PC-3 (cell line): ENCODE data around the gene VGLL3. TPM values are rescaled to one million over a fixed set of nuclear protein-coding genes. Genes with fewer than 3 reads are reported as not detected.

Experiments
- ATAC-seq: fragments of 200-7000 bp; cut with Tn5 transposase; 2 replicates; pipeline ENCODE4 v1.9.1; 2020; ENCODE audit warnings: mild to moderate bottlenecking, moderate library complexity
- BruUV-seq: library from RNA; stranded (reverse); fragments of 400-500 nt; replicated peaks from 2 replicates; lab custom pipeline; 2021; lab: Mats Ljungman, UMichigan
- CTCF ChIA-PET: fragments of 300-600 bp; sonication (Branson Sonifier 250); formaldehyde crosslinking; loops from one replicate; lab custom pipeline; 2022; ENCODE audit warnings: antibody characterized with exemption; lab: Charles Lee
- POLR2A ChIA-PET: fragments of 300-600 bp; sonication (Branson Sonifier 250); formaldehyde crosslinking; loops from one replicate; lab custom pipeline; 2022; ENCODE audit warnings: antibody characterized with exemption; ENCODE audit not compliant: unreplicated experiment; lab: Charles Lee
- DNase-seq: peaks from one replicate; pipeline ENCODE4 v3.0.0-alpha.2; 2015
- H2AFZ ChIP-seq: fragments of 300-600 bp; sonication (generic); 2 replicates; pipeline ENCODE4 v1.6.0; 2016; ENCODE audit warnings: antibody characterized with exemption, low read length
- H3F3A ChIP-seq: fragments of 300-600 bp; sonication (generic); one replicate; pipeline ENCODE4 v1.6.0; 2017; ENCODE audit warnings: antibody characterized with exemption, low read length, control low read depth, mild to moderate bottlenecking; ENCODE audit not compliant: unreplicated experiment
- H3K27ac ChIP-seq: fragments of 300-600 bp; sonication (generic); 2 replicates; pipeline ENCODE4 v1.5.1; 2016; ENCODE audit warnings: mild to moderate bottlenecking, low read length
- H3K27me3 ChIP-seq: fragments of 300-600 bp; sonication (generic); 2 replicates; pipeline ENCODE4 v1.6.1; 2016; ENCODE audit warnings: low read length, mixed read lengths
- H3K36me3 ChIP-seq: fragments of 300-600 bp; sonication (generic); 2 replicates; pipeline ENCODE4 v1.6.1; 2016; ENCODE audit warnings: low read depth, mixed run types, low read length, mixed read lengths
- H3K4me1 ChIP-seq: fragments of 300-600 bp; sonication (generic); 2 replicates; pipeline ENCODE4 v1.5.1; 2016; ENCODE audit warnings: low read length; ENCODE audit not compliant: insufficient read depth
- H3K4me2 ChIP-seq: fragments of 300-600 bp; sonication (generic); 2 replicates; pipeline ENCODE4 v1.6.0; 2016; ENCODE audit warnings: low read length
- H3K4me3 ChIP-seq: fragments of 300-600 bp; sonication (generic); 2 replicates; pipeline ENCODE4 v1.5.1; 2016; ENCODE audit warnings: mild to moderate bottlenecking, low read length, mixed read lengths
- H3K79me2 ChIP-seq: fragments of 300-600 bp; sonication (generic); 2 replicates; pipeline ENCODE4 v1.6.1; 2017; ENCODE audit warnings: low read length, mixed read lengths
- H3K9ac ChIP-seq: fragments of 300-600 bp; sonication (generic); 2 replicates; pipeline ENCODE4 v1.6.0; 2016; ENCODE audit warnings: mild to moderate bottlenecking, low read length
- H3K9me2 ChIP-seq: fragments of 300-600 bp; sonication (generic); replicated peaks from 2 replicates; pipeline ENCODE4 v1.6.1; 2016; ENCODE audit warnings: mixed run types, low read length, mixed read lengths
- H3K9me3 ChIP-seq: fragments of 300-600 bp; sonication (generic); 2 replicates; pipeline ENCODE4 v1.6.1; 2016; ENCODE audit warnings: low read length, mixed read lengths
- H4K20me1 ChIP-seq: fragments of 300-600 bp; sonication (generic); 2 replicates; pipeline ENCODE4 v1.6.1; 2016; ENCODE audit warnings: low read length, mixed read lengths
- CTCF ChIP-seq: fragments of 300-600 bp; sonication (generic); conservative IDR thresholded peaks from 2 replicates; pipeline ENCODE4 v1.5.1; 2017; ENCODE audit warnings: antibody characterized with exemption, low read depth, mild to moderate bottlenecking, low read length
- EZH2 ChIP-seq: fragments of 300-600 bp; sonication (generic); IDR thresholded peaks from one replicate; pipeline ENCODE4 v1.6.1; 2017; ENCODE audit warnings: antibody characterized with exemption, mild to moderate bottlenecking, low read length; ENCODE audit not compliant: unreplicated experiment
- EZH2phosphoT487 ChIP-seq: fragments of 300-600 bp; sonication (generic); IDR thresholded peaks from 2 replicates; pipeline ENCODE4 v1.6.1; 2018; ENCODE audit warnings: mild to moderate bottlenecking, antibody characterized with exemption, low read length, borderline replicate concordance
- intact Hi-C: fragments of 100-400 bp; cut with micrococcal nuclease; formaldehyde crosslinking; loops from 2 replicates; pipeline ENCODE4 v1.9.0; 2023
- total RNA-seq: library from RNA; depleted of rRNA; stranded (reverse); fragments of >200 nt; gene quantifications from 2 replicates; pipeline ENCODE4 v1.2.3, GENCODE V29; 2014

Gene VGLL3
- total RNA-seq, 1 experiment from 2014 or later, result 1.3 TPM

GRCh38 chr3:87006844-87007439, 16.0 kb upstream of the VGLL3 start:
- TF ChIP-seq EZH2phosphoT487 (no peak), EZH2 (no peak), CTCF (peak; percentile 81)
- H3K4me3 ChIP-seq, result no peak overlapping the region
- ChIA-PET CTCF (interaction anchor here (0.5 to 1.3 kb wide), 6 partner anchors 12 to 998 kb away, joined by 3 to 12 read pairs (median 3); no protein-coding TSS in a partner anchor), POLR2A (no interaction called here)
- H3K9ac ChIP-seq, result no peak overlapping the region
- BruUV-seq, result no TSS peak
- no peaks in the 10 kb centered on the region for H3K79me2 ChIP-seq
- no peaks in the 10 kb centered on the region for H3F3A ChIP-seq
- no peak overlapping the region for H3K4me2 ChIP-seq
- H3K9me3 ChIP-seq, result no peaks in the 10 kb centered on the region
- H3K36me3 ChIP-seq, result no peaks in the 10 kb centered on the region
- no peaks in the 10 kb centered on the region for H3K9me2 ChIP-seq
- intact Hi-C loops, result loop anchor here (1.0 to 5.0 kb wide), 4 partner anchors 76 to 250 kb away; no protein-coding TSS in a partner anchor
- DNase-seq (peak; percentile 51), ATAC-seq (peak; percentile 49; the same call in 1 of the 2 replicates)
- H4K20me1 ChIP-seq, result no peaks in the 10 kb centered on the region
- no peaks in the 10 kb centered on the region for H3K4me1 ChIP-seq
- H3K27ac ChIP-seq, result no peak overlapping the region
- H2AFZ ChIP-seq, result no peak overlapping the region
- H3K27me3 ChIP-seq, result no peaks in the 10 kb centered on the region

DNA sequence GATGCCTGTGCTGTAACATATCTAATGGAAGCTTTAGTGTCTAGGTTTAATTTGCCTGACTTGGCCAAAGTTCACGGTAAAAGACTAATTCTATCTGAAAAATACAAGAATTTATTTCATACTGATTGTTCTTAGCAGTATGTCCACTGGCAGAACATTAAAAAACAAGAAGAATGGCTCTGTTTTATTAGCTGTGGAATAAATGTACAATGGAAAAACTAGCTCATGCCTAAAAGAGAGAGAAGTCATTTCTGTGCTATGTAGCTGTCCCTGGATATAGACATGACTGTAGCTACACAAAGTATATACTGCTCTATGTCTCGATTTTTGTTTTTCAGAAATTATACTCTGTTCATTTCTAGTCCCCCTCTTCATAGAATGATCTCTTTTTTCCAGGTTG, 13.9 kb upstream of the VGLL3 start:
- intact Hi-C loops, result loop anchor here (5.0 kb wide), 2 partner anchors 252 to 487 kb away; no protein-coding TSS in a partner anchor
- H3K9ac ChIP-seq, result no peak overlapping the region
- no peak for DNase-seq

More for the DNA sequence above, 13.9 kb upstream of the VGLL3 start:
- no peaks in the 10 kb centered on the region for H4K20me1 ChIP-seq
- no peaks in the 10 kb centered on the region for H3K79me2 ChIP-seq
- H3K9me2 ChIP-seq, result no peaks in the 10 kb centered on the region
- no peaks in the 10 kb centered on the region for H3K36me3 ChIP-seq
- no peaks in the 10 kb centered on the region for H3F3A ChIP-seq
- ATAC-seq, result no peak
- no peaks in the 10 kb centered on the region for H3K9me3 ChIP-seq
- H2AFZ ChIP-seq, result no peak overlapping the region
- no peaks in the 10 kb centered on the region for H3K27me3 ChIP-seq
- CTCF ChIA-PET, result no interaction called here
- POLR2A ChIA-PET, result no interaction called here
- H3K27ac ChIP-seq, result no peak overlapping the region
- TF ChIP-seq CTCF, result no peak
- no peak for TF ChIP-seq EZH2phosphoT487
- no peak overlapping the region for H3K4me2 ChIP-seq
- no TSS peak for BruUV-seq
- H3K4me3 ChIP-seq, result no peak overlapping the region
- no peaks in the 10 kb centered on the region for H3K4me1 ChIP-seq
